ENCODE data around the gene FXYD1.
"Not testable (repeated sequence)": the region's sequence is repeated elsewhere in the genome, so short reads cannot be mapped to it uniquely, and the experiment has no call there.

The FXYD1 gene

GRCh38 chr19:35138305-35138892 is at the start of gene FXYD1:
Gene FXYD1 (plus strand): TSS chr19:35138824. CDS start chr19:35140080, 1,256 bp downstream.
- DNase-seq: no peak

DNA sequence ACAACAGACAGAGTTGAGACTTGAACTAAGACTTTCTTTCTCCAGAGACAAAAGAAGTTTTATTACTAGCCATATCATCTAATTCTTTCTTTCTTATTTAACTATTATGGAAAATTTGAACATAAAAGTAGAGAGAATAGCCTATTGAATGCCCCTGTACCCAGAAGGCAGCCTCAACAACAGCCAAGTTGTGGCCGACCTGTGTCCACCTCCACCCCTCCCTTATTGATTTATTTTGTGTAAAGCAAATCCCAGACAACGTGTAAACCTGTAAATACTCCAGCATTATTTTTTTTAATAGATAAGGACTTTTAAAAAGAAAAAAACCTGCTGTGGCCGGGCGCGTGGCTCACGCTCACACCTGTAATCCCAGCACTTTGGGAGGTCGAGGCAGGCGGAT is 49.1 kb upstream of the FXYD1 start:
- no peak for DNase-seq

DNA sequence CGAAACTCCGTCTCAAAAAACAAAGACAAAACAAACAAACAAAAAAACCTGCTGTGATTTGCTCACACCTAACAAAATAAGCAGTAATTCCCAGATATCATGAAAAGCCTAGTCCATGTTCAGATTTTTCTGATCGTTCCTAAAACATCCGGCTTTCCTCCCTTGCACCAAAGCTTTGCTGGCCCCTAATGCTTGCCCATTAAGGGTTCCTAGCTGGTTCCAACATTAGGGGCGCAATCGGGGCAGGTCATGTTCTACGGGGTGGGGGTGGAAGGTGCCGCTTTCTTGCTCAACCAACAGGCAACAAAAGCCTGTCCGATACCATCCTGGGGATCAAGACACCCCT is 48.5 kb upstream of the FXYD1 start:
- DNase-seq: no peak

GRCh38 chr19:35090506-35091214 is 48.0 kb upstream of the FXYD1 start:
- DNase-seq: no peak

DNA sequence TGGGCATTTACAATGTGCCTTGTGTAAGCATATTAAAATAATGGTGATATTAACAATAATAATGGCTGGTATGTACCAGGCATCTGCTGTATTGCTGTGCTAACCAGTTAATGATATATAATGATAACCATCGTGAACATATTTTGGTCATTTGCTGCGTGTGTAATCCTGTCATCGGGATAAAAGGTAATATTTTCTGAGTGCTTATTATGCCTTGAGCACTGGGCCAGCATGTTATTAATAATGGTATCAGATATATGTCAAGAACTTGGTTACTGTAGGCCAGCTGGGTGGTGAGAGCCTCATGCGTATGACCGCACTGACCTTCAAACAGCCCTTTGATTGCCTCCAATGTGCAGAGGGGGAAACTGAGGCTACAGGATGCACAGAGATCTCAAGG is 45.2 kb upstream of the FXYD1 start:
- no peak for DNase-seq

GRCh38 chr19:35093941-35094647 is 44.5 kb upstream of the FXYD1 start:
- DNase-seq: no peak

GRCh38 chr19:35094656-35095055 is 44.0 kb upstream of the FXYD1 start:
- DNase-seq: no peak

GRCh38 chr19:35095667-35096368 is 42.8 kb upstream of the FXYD1 start:
- DNase-seq: no peak

- no peak for DNase-seq
These were observed 40.1 kb upstream of the FXYD1 start for GRCh38 chr19:35098413-35099049.

GRCh38 chr19:35099155-35099896 is 39.3 kb upstream of the FXYD1 start:
- no peak for DNase-seq

DNA sequence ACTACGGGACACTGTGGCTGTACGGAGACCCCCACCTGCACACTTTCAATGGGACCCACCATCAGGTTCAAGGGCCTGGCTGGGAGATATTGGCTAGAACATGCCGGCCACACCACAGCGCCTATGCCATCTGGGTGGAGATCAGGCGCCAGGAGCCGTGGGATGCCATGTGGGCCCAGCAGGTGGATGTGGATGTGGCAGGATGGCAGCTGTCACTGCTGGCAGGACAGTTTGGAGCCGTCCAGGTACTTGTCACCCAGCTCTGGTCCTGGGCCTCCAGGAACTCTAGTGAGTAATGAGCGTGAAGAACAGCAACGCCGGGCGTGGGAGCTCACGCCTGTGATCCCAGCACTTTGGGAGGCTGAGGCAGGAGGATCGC is 38.7 kb upstream of the FXYD1 start:
- no peak for DNase-seq

DNA sequence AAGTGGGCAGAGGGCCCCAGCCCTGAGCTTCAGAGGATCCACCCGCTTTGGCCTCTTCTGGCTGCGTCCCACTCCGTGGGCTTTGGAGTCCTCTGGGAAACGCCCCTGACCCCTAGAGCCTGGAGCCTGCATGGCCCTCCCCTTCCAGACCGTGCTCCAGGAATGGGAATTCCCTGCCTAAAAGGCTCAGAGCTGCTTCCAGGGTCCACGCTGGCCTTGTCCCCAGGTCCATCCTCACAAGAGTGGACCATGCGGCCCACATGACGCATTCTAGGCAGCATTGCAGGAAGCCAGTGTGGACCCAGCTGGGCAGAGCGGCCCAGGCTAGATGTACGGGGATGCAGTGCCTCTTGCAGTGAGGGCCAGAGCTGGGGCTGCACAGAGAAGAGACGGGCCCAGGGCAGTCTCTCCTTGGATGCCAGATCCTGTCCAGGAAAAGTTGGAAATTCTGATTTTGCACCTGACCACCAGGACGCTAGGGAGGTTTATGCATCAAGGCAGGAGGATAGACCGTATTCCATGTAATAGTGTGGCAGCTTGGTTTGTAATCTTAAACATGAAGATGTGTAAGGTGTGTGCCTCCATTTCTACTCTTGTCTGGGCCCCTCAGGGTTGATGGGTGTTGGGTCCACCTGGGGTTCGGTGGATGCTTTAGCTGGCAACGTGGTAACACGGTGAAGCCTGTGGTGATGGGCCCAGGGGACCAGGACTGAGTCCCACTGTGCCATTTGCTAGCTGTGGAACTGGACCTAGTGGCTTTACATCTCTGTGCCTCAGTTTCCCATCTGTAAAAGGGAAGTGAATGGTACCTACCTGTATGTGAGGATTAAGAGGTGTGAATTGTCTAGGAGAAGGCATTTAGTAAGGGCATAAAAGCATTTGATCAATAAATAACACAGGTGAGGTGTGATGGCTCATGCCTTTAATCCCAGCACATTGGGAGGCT is 37.8 kb upstream of the FXYD1 start:
- no peak for DNase-seq

DNA sequence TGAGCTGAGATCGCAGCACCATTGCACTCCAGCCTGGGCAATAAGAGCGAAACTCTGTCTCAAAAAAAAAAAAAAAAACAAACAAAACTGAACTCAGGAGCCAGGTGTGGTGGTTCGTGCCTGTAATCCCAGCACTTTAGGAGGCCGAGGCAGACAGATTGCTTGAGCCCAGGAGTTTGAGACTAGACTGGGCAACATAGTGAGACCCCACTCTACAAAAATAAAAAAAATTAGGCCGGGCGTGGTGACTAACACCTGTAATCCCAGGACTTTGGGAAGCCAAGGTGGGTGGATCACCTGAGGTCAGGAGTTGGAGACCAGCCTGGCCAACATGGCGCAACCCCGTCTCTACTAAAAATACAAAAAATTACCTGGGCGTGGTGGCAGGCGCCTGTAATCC is 36.7 kb upstream of the FXYD1 start:
- not testable (repeated sequence) for DNase-seq

GRCh38 chr19:35103614-35104013 is 35.0 kb upstream of the FXYD1 start:
- DNase-seq: not testable (repeated sequence)

- no peak for DNase-seq
These were observed 34.3 kb upstream of the FXYD1 start for GRCh38 chr19:35104361-35104760.

GRCh38 chr19:35105047-35105410 is 33.6 kb upstream of the FXYD1 start:
- no peak for DNase-seq

GRCh38 chr19:35105411-35106290 is 33.0 kb upstream of the FXYD1 start:
- DNase-seq: no peak

GRCh38 chr19:35106291-35106583 is 32.4 kb upstream of the FXYD1 start:
- DNase-seq: no peak

DNA sequence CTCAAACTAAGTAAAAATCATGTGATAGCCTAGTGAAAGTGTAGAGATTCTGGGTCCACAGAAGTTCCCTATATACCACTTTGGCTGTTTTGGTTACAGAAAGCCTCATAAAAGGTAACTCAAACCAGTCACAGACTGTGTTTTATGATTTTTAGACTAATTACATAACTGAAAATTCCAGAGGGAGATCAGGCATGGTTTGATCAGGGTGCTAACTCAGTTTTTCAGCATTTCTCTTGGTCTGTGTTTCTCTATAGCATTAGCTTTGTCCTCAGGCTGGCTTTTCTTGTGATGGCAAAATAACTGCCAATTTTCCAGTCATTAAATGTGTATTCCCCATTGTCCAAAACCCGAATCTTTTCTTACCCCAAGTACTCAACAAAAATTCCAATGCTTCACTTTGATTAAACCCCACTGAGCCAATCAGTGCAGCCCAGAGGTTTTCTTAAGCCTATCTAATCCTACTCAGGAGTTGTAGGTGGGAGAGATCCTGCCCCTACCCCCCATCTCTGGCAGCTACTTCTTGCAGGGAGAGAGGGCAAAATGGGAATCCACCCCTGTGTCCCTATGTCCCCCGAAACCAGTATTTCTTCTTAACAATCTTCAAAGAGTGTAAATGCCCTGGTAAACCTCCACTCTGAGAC is 31.6 kb upstream of the FXYD1 start:
- DNase-seq: no peak

DNA sequence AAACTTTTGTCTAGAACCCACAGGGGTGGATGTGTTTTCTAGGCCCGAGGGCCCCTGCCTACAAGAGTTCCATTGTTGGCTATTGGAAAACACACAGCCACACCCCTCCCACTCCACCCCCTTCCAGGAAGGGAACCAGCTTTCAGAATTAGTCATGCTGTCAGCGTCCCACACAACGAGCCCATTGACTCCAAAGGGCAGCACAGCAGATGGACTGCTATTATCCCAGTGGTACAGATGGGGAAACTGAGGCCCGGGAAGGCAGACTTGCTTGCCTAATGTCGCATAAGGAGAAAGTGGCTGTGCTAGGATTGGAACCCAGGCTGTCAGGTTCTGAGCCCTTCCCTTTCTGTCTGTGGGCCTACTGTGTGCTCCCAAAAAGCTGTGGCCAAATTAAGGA is 31.1 kb upstream of the FXYD1 start:
- DNase-seq: no peak
